ENCODE data around the gene AIFM3.

DNA sequence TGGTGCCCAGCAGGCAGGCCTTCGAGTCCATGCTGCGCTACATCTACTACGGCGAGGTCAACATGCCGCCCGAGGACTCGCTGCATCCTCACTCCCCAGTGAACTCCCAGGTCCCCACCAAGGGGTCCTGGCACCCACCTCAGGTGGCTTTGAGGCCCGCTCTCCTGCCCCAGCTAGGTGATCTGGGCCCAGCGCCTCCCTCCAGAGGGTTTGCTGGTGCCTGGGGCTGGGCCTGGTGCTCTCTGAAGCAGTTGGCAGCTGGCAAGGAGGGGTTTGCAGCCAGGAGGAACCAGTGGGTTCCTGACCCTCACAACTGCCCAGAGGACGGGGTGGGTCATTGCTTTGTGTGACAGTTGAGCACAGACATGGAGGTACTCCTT, 29.0 kb downstream of the AIFM3 start:
- TF ChIP-seq, protein P1, sequence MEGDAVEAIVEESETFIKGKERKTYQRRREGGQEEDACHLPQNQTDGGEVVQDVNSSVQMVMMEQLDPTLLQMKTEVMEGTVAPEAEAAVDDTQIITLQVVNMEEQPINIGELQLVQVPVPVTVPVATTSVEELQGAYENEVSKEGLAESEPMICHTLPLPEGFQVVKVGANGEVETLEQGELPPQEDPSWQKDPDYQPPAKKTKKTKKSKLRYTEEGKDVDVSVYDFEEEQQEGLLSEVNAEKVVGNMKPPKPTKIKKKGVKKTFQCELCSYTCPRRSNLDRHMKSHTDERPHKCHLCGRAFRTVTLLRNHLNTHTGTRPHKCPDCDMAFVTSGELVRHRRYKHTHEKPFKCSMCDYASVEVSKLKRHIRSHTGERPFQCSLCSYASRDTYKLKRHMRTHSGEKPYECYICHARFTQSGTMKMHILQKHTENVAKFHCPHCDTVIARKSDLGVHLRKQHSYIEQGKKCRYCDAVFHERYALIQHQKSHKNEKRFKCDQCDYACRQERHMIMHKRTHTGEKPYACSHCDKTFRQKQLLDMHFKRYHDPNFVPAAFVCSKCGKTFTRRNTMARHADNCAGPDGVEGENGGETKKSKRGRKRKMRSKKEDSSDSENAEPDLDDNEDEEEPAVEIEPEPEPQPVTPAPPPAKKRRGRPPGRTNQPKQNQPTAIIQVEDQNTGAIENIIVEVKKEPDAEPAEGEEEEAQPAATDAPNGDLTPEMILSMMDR (IDR thresholded peaks at IDR 0.05; ENCODE audit: low read depth, low read length), result no peak
- TF ChIP-seq EZH2phosphoT487 (IDR thresholded peaks at IDR 0.05; ENCODE audit: low read depth), result no peak

All from OCI-LY3 (cell line).